ENCODE results near the gene HDAC4.

The HDAC4 gene

DNA sequence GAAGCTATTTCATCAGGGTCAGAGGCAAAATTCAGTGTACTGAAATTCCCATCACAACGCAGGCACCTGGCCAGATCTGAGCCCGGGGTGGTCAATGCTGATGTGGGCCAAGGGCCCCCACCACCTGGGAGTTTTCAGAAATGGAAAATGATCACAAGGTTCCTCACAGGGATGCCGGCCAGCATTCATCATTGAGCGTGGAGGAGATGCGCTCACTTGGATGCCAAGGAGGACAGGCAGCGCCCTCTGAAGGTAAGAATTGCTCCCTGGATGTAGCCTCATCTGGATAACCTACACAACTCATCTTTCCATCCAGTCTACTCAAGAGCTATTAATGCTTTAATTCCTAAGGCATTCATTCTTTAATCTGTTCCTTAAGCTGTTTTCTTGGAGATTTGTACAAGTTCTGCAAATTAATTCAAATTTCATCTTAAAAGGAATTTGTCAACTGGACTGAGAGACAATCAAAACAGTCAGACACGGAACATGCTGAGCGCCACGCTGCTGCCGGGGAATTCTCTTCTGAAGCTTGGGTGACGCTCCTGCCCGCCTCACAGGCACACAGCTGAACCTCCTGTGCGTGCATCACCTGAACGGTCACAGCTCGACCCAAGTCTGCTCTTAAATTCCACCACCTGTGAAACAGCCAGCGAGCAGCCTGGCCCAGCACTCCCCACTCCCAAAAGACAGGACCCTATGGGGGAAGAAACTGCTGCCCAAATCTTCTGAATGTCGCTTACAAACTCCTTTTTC is 206.7 kb downstream of the HDAC4 start:
- DNase-seq = peak; percentile 15

- no peak for DNase-seq
Observed at GRCh38 chr2:239193401-239193811, 207.4 kb downstream of the HDAC4 start.

DNA sequence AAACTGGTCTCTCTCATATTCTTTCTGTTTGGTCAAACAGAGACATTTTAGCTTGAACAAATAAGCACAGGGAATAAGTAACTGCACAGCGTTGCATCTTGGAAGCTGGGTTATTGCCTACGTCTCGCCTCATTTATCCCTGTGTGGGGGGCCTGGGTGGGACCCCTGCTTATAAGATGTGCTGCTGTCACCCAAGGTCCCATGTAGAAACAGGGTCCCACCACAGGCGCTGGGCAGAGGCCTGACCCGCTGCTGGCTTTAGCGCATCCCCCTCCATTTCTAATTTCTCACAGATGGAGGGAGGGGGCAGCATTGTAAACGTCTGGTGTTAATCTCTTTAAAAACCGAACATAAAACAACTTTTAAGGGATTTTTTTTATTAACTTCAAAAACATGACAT is 207.8 kb downstream of the HDAC4 start:
- DNase-seq = no peak

DNA sequence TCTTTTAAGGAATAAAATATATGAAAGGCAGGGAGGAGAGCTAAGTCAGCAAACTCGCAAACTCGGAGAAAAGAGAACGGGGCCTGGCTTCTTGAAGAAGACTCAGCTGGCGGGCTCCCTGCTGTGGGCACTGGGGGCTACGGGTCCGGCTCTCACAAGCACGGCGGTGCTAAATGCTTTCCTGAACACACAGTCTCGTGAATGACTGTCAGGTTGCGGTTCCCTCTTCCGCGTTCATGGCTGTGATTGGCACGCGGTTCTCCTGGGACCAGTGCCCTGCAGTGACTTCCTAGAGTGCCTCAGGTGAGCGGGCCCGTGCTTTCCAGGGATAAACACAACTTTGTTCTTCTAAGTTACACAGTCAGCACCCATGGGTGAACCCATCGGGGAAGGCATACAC is 208.4 kb downstream of the HDAC4 start:
- no peak for DNase-seq

DNA sequence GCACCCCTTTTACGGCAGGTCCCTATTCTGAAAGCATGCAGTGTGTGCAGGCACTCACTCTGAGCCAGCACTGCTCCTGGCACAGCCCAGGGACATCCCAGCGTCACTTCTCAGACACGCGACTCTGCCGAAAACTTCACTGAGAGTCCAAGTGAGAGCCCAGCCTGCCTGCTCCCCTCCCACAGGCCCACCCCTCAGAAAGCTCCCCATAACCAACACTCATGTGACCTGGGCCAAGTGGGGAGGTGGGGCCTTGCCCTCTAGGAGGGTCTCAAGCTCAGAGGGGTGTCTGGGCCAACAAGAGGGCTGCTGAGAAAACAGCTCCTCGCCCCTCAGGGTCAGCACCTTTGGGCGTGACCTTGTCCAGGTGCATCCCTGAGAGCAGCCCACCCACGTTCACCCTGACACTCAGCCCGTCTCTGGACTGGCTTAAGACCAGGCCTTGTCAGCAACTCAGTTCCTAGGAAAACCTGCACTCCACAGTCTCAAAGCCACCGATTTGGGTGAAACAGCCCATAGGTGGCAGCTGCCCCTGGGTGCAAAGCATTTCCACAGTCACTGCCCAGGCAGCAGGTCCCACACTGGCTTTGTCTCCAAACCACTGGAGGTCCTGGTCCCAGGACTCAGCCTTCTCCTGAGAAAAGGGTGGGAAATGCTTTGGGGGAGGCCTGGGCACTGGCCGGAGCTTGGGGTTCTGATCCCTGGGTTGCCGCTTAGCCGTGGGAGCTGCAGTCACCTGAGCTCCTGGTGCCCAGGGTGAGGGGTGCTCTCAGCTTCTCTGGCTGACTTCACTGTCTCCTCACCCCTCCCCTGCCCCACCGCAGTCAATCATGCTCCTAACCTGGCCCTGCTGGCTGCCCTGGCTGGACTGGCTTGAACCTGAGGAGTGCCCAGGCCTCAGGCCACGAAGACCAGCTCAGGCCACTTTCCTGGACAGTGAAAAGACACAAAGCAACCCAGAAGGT is 209.6 kb downstream of the HDAC4 start:
- DNase-seq = no peak

GRCh38 chr2:239190361-239190760 is 210.5 kb downstream of the HDAC4 start:
- DNase-seq = no peak

DNA sequence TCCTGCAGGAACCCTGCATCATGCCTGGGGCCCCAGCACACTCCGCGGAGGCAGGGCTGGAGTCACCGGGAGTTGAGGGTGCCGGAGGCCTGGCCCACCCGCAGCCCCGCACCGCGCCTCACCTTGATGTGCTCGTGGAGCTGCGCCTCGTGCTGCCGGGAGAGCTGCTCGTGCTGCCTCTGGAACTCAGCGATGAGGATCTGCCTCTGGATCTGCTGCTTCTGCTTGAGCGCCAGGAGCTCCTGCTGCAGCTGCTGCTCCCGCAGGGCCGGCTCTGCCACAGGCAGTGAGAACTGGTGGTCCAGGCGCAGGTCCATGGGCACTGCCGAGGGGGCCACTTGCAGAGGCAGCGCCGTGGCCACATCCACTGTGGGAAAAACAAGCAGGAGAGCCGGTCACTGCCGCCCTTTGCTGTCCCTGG is 211.1 kb downstream of the HDAC4 start:
- DNase-seq = no peak

DNA sequence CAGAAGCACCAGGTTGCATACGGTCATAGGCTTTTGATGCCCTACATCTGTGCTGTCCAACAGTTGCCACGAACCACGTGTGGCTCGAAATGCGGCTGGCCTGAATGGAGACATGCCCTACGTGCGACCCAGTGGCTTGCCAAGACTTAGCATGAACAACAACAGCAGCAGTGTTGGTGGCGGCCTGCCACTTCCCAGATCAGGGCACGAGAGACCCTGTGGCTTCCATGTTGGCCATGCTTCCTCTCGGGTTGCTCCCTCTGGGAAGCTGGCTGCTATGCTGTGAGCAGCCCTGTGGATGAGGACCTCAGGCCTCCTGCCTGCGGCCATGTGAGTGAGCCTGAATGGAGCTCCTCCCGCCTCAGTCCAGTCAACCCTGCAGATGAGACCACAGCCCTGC is 212.3 kb downstream of the HDAC4 start:
- no peak for DNase-seq

DNA sequence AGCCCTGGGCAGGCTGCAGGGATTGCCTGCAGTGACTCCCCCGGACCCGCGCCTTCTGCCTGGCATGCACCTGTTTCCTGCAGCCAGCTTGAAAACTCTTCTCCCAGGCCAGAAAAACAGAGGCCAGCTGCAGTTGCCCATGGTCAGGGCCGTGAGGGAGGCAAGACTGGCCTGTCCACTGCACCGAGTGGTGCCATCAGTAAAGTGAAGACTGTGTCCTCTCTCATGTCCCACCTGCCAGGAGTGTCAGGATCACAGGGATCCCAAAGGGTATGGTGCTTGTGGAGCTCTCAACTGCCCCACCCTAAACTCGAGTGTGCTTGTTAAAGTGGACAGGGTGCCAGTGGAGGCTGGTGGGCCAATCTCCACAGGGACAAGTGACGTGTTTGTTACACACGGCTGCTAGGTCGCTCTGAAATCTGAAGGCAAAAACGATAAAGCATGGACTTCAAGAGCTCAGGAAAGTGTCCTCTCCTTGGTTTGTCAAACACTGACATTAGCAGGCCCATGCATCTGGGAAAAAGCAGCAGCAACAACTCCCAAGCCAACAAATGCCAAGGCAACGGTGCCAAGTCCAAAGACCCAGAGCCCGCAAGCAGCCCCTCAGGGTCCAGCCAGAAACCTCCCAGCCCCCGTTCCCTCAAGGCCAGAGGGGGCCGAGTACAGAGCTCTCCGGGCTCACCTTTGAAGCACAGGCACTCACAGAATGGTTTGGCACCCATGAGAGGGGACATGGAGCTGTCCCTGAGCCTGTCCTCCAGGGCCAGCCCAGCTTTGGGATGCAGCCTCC is 213.2 kb downstream of the HDAC4 start:
- DNase-seq = no peak

DNA sequence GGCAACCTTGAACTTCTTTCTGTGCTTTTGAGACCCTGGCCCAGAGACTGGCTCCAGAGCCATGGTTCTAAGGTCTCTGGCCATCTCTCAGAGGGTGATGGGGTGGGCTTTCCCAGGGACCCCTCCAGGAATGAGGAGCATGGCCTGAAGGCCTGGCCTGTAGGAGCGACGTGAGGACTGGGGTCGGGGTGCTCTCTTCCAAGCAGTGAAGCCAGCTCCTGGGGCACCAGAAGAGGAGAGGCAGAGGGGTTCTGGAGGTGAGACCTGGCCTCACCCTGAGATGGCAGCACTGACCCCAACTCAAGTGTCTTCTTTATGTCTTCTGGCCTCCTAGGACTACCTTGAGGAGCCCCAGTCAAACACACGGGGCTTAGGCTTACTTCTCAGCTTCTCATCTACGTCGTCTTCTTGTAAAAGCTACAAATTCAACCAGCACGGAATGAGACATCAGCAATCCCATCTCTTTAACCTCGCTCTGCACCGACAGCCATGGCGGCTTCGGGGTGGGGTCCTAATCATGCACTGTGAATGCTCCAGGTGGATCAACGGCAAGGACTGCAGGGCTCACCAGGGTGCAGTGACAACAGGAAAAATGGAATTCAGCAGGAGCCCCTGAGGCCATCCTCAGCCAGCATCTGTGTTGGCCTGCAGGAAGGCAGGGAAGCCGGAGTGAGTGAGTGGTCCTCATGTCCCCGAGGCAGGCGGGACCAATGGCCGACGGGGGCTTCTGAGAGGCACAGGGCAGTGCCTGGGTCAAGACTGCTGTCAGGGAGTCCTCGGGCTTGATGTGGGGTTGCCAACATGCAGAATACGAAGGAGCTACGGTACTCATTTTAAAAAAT is 214.1 kb downstream of the HDAC4 start:
- no peak for DNase-seq

GRCh38 chr2:239184968-239185903 is 215.6 kb downstream of the HDAC4 start:
- DNase-seq = no peak

- DNase-seq = no peak
Observed at GRCh38 chr2:239184179-239184578, 216.6 kb downstream of the HDAC4 start.

DNA sequence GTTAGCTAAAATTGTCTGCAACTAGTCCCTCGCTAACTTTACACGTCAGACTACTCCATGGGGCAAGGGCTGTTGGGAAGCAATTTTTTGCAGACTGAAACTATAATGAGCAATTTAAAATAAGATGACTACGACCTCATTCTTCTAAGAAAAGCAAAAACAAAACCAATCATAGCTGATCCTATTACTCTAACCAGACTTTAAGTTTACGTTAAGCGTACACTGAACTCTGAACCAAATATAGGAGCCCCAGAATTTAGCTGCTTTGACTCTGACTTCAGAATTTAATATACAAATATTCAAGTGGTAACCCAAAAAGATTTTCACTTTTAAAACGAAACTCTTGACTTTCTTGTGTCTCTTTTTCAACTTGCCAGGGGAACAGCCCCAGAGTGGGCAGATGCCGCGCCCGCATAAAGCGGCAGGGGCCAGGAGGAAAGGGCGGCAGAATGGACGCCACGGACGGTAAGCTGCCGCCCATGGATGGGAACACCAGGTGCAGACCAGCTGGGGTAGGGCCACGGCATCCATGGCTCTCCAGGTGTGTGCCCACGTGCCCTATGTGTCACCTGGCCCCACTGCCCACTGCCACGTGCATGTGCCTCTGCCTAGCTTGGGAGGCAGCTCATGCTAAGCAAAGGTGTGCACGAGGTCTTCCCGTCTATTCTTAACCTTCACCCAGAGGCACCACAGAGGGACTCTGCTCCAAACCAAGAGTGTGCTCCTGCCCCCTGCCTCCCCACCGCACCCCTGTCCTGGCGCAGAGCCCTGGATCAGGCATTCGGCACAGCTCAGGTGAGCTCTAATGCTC is 217.6 kb downstream of the HDAC4 start:
- no peak for DNase-seq

DNA sequence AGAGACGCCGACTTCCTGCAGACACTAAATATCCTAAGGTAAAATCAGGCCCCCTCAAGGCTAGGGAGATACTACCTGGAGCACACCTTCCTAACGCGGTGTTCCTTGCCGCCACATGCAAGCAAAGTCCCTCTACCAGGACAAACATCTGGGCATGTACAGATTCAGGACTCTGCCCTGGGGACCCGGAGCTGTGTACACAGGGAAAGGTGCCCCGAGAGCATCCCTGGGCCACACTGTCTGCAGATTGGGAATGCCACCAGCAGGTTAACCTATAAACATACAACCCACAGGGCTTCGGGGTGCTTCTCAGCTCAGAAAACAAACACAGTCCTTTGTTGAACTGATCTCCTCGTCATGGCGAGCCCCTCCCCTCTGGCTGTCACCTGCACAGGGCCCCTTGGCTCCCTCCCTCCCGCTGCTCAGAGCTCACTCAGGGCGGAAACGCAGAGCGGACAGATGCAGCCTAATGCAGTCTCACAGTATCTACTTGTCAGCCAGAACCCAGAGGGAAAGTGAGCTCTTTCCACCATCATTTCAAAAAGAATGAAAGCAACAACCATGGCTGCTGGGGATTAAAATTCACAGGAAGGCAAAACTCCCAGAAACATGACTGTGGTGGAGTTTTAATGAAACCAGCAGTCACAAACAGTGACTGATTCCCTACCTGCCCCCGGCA is 218.8 kb downstream of the HDAC4 start:
- peak; percentile 20 for DNase-seq

- DNase-seq = no peak
Observed at GRCh38 chr2:239181074-239181902, 219.5 kb downstream of the HDAC4 start.

- no peak for DNase-seq
Observed at GRCh38 chr2:239180526-239181073, 220.2 kb downstream of the HDAC4 start.

DNA sequence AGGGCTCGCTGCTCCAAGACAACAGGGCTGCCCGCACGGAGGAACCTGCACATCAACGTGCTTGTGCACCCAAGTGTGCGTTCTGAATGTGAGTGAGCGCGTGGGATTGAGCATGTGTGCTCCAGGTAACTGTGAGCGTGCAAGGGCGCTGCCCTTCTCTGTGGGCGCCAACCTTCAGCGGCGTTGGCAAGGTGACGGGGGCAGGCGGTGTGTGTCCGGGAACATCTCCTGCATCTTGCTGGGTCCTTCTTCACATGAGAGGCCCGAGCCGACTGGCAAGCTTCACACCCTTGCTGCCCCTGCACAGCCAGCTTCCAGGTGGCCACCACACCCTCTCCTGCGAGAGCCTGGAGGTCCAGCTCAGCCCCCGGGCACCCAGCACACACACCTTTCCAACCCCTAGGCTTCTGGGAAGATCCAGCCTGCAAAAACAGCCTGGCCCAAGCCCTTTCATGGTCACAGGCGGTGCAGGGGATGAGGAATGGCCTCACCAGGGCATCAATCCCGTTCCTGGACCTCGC is 220.9 kb downstream of the HDAC4 start:
- DNase-seq = no peak

- no peak for DNase-seq
Observed at GRCh38 chr2:239178954-239179353, 221.9 kb downstream of the HDAC4 start.
